ENCODE measurements around the gene MPRIP. TPM values are rescaled to one million over a fixed set of nuclear protein-coding genes. Genes with fewer than 3 reads are reported as not detected.

The MPRIP gene
- total and polyA plus RNA-seq, 2 experiments from 2014 or later = 91.7 to 202 TPM

DNA sequence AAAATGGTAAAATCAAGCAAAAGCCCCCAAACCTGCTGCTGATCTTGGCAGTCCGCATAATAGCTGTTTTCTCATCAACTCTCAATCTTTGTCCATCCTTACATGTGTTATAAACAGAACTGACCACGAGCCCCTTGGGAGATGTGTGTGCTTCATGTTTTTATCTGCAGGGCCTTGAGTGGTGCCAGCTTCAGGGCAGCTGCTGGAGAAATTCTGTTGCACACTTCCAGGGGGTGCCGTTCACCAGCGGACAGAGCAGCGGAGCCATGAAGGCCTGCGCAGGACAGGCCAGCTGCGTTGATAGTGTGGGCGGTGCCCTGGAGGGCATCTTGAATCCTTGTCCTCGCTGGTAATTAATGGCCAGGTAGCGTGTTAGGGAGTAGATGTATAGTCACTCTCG, 20.1 kb downstream of the MPRIP start:
- Histone ChIP-seq H2AFZ (no peak overlapping the region), H3K27me3 (no peaks in the 10 kb centered on the region), H3K36me3 (replicated peaks; ENCODE audit: insufficient read depth, low read depth) (no peaks in the 10 kb centered on the region), H3K9me3 (ENCODE audit: low read depth) (no peaks in the 10 kb centered on the region), H4K20me1 (ENCODE audit: insufficient read depth, poor library complexity, severe bottlenecking) (peaks cover 77% of the 10 kb centered on the region), H3K4me3 (no peak overlapping the region), H3K4me1 (ENCODE audit: insufficient read depth) (no peaks in the 10 kb centered on the region), H3K27ac (no peak overlapping the region), H3K9me2 (replicated peaks; ENCODE audit: insufficient read depth) (no peaks in the 10 kb centered on the region), H3K79me2 (peaks cover 100% of the 10 kb centered on the region), H3K4me2 (no peak overlapping the region)
- TF ChIP-seq, protein P1, sequence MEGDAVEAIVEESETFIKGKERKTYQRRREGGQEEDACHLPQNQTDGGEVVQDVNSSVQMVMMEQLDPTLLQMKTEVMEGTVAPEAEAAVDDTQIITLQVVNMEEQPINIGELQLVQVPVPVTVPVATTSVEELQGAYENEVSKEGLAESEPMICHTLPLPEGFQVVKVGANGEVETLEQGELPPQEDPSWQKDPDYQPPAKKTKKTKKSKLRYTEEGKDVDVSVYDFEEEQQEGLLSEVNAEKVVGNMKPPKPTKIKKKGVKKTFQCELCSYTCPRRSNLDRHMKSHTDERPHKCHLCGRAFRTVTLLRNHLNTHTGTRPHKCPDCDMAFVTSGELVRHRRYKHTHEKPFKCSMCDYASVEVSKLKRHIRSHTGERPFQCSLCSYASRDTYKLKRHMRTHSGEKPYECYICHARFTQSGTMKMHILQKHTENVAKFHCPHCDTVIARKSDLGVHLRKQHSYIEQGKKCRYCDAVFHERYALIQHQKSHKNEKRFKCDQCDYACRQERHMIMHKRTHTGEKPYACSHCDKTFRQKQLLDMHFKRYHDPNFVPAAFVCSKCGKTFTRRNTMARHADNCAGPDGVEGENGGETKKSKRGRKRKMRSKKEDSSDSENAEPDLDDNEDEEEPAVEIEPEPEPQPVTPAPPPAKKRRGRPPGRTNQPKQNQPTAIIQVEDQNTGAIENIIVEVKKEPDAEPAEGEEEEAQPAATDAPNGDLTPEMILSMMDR (IDR thresholded peaks at IDR 0.05; ENCODE audit: poor library complexity) = no peak
- TF ChIP-seq EZH2 (IDR thresholded peaks at IDR 0.05; ENCODE audit: borderline replicate concordance) (no peak), EZH2phosphoT487 (IDR thresholded peaks at IDR 0.05; ENCODE audit: low read depth, severe bottlenecking, unreplicated experiment) (no peak)
- no peak for DNase-seq (ENCODE audit: low spot score)
- 91% methylated on average over 11 of the region's 11 CpGs for WGBS (ENCODE audit: low lambda C conversion rate, missing lambda C conversion rate)

DNA sequence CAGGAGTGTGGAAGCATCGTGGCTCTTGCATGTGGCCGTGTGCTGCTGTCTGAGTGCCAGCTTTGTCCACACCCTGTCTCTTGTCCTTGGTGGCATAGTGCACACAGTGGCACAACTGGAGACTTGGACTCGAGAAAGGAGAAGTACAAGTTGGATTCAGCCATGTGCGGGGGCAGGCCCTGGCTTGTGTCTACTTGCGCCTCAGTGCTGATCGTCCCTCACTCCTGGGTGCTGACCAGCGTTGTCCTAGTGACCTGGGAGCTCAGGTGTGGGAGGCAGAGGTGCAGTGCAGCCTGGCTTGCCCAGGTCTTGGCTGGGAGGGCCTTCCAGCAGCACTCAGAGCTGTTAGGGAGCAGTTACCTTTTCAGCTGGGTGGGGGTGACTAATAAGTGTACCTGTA, 20.6 kb downstream of the MPRIP start:
- no peak overlapping the region for H3K4me3 ChIP-seq
- peaks cover 72% of the 10 kb centered on the region for H4K20me1 ChIP-seq (ENCODE audit: insufficient read depth, poor library complexity, severe bottlenecking)
- TF ChIP-seq EZH2 (IDR thresholded peaks at IDR 0.05; ENCODE audit: borderline replicate concordance) (no peak), EZH2phosphoT487 (IDR thresholded peaks at IDR 0.05; ENCODE audit: low read depth, severe bottlenecking, unreplicated experiment) (no peak)
- TF ChIP-seq, protein P1 (IDR thresholded peaks at IDR 0.05; ENCODE audit: poor library complexity) = no peak
- no peaks in the 10 kb centered on the region for H3K4me1 ChIP-seq (ENCODE audit: insufficient read depth)
- H3K9me2 ChIP-seq (replicated peaks; ENCODE audit: insufficient read depth) = no peaks in the 10 kb centered on the region
- WGBS (ENCODE audit: low lambda C conversion rate, missing lambda C conversion rate) = 94% methylated on average over 7 of the region's 7 CpGs
- no peak overlapping the region for H3K4me2 ChIP-seq
- no peak overlapping the region for H3K27ac ChIP-seq
- H3K9me3 ChIP-seq (ENCODE audit: low read depth) = no peaks in the 10 kb centered on the region
- DNase-seq (ENCODE audit: low spot score) = no peak
- H2AFZ ChIP-seq = no peak overlapping the region
- H3K36me3 ChIP-seq (replicated peaks; ENCODE audit: insufficient read depth, low read depth) = no peaks in the 10 kb centered on the region
- no peaks in the 10 kb centered on the region for H3K27me3 ChIP-seq
- peaks cover 100% of the 10 kb centered on the region for H3K79me2 ChIP-seq

DNA sequence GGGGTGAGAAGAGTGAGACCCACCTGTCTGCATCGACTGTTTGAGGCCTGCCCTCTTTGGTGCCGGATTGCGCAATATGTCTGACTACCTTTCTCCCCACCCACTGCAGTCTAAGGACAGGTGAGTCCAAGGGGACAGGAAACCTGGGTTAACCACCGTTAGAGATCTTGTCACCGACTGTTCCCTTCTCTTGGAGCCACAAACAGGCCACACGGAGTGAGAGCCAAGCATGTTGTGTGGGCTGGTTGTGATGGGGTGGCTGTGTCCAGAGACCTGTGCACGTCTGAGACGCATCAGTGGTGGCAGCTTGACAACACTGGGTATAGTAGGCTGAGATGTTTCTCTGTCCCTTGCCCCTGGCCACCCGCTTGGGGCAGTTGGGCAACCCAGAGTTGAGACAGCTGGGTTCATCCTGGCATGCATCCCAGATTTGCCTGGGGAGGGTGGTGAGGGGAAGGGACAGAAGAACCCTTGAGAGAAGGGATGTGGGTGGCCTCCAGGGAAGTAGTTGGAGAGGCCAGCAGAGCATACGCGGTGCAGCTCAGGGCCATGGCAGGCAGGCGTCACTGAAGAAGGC, 21.4 kb downstream of the MPRIP start:
- Histone ChIP-seq H3K9me2 (replicated peaks; ENCODE audit: insufficient read depth) (no peaks in the 10 kb centered on the region), H2AFZ (no peak overlapping the region), H3K27ac (no peak overlapping the region), H3K4me3 (no peak overlapping the region), H3K4me1 (ENCODE audit: insufficient read depth) (no peaks in the 10 kb centered on the region), H3K27me3 (no peaks in the 10 kb centered on the region), H3K36me3 (replicated peaks; ENCODE audit: insufficient read depth, low read depth) (no peaks in the 10 kb centered on the region), H3K79me2 (peaks cover 100% of the 10 kb centered on the region), H3K4me2 (no peak overlapping the region), H3K9me3 (ENCODE audit: low read depth) (no peaks in the 10 kb centered on the region), H4K20me1 (ENCODE audit: insufficient read depth, poor library complexity, severe bottlenecking) (peaks cover 64% of the 10 kb centered on the region)
- 91% methylated on average over 12 of the region's 12 CpGs for WGBS (ENCODE audit: low lambda C conversion rate, missing lambda C conversion rate)
- no peak for DNase-seq (ENCODE audit: low spot score)
- TF ChIP-seq EZH2phosphoT487 (IDR thresholded peaks at IDR 0.05; ENCODE audit: low read depth, severe bottlenecking, unreplicated experiment) = no peak
- TF ChIP-seq EZH2 (IDR thresholded peaks at IDR 0.05; ENCODE audit: borderline replicate concordance) = no peak
- TF ChIP-seq, protein P1 (IDR thresholded peaks at IDR 0.05; ENCODE audit: poor library complexity) = no peak
